ENCODE data around the gene UBQLN1. TPM values are rescaled to one million over a fixed set of nuclear protein-coding genes. Genes with fewer than 3 reads are reported as not detected.

Gene UBQLN1
- total and polyA plus RNA-seq, 4 donors = 26.3 to 140 (median 80.1) TPM

DNA sequence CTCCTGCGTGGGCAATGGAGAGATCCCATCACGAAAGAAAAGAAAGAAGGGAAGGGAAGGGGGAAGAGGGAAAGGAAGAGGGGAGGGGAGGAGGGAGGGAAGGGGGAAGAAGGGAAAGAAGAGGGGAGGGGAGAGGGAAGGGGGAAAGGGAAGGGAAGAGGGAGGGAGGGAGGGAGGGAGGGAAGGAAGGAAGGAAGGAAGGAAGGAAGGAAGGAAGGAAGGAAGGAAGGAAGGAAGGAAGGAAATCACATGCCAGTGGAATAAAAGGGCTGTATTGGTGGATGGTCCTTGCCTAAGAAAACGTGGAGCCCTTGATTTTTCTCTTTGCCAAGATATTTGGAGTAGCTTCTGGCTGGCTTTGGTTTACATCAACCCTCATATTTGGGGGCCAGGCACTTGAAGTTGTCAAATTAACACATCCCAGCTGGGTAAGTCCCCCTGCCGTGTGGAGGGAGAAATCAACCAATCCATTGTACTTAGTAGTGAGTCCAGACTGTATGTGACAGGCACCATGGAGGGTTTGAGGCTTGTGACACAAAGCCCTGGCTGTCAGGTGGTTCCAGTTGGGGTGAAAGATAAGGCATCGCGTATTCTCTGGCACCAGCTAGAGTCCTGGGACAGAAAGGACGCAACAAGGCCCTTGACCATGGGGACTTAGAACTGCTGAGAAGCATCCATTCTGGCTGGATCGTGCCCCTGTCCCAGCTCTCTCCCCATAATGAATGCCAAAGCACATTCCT, 61.1 kb downstream of the UBQLN1 start:
- no peak for TF ChIP-seq CTCF (IDR thresholded peaks at IDR 0.05; ENCODE audit: control extremely low read depth, extremely low read depth)
- Histone ChIP-seq H3K27me3 (ENCODE audit: control insufficient read depth in 3 of 3, insufficient read depth in 3 of 3, low read length in 2 of 3) (no peaks in the 10 kb centered on the region), H3K36me3 (ENCODE audit: control insufficient read depth in 4 of 4, insufficient read depth in 4 of 4, low read length in 4 of 4) (peaks cover 5 to 12% (median 6%) of the 10 kb centered on the region in 4 donors), H3K27ac (ENCODE audit: low read depth in 1 of 2, low read length in 1 of 2) (no peak overlapping the region), H3K4me3 (no peak overlapping the region), H3K4me1 (ENCODE audit: control insufficient read depth in 5 of 5, insufficient read depth in 5 of 5, low read length in 5 of 5) (no peaks in the 10 kb centered on the region), H3K9me3 (ENCODE audit: control insufficient read depth in 4 of 4, insufficient read depth in 3 of 4, low read length in 3 of 4) (no peaks in the 10 kb centered on the region), H3K9ac (ENCODE audit: insufficient read depth in 1 of 2, low read length in 2 of 2) (no peak overlapping the region)
- ATAC-seq (ENCODE audit: insufficient read depth, low FRiP score) (no peak), DNase-seq (no peak)
- 74 to 83% methylated on average over 8 of the region's 8 CpGs for WGBS, 2 donors

- no peak for TF ChIP-seq CTCF (IDR thresholded peaks at IDR 0.05; ENCODE audit: control extremely low read depth, extremely low read depth)
- Histone ChIP-seq H3K9ac (ENCODE audit: insufficient read depth in 1 of 2, low read length in 2 of 2) (no peak overlapping the region), H3K9me3 (ENCODE audit: control insufficient read depth in 4 of 4, insufficient read depth in 3 of 4, low read length in 3 of 4) (no peaks in the 10 kb centered on the region), H3K27ac (ENCODE audit: low read depth in 1 of 2, low read length in 1 of 2) (no peak overlapping the region), H3K4me3 (no peak overlapping the region), H3K27me3 (ENCODE audit: control insufficient read depth in 3 of 3, insufficient read depth in 3 of 3, low read length in 2 of 3) (no peaks in the 10 kb centered on the region), H3K4me1 (ENCODE audit: control insufficient read depth in 5 of 5, insufficient read depth in 5 of 5, low read length in 5 of 5) (peaks cover 0 to 2% (median 0%) of the 10 kb centered on the region in 5 donors), H3K36me3 (ENCODE audit: control insufficient read depth in 4 of 4, insufficient read depth in 4 of 4, low read length in 4 of 4) (peaks cover 0 to 8% (median 1%) of the 10 kb centered on the region in 4 donors)
- WGBS, 2 donors = 83 to 88% methylated on average over 4 of the region's 4 CpGs
- no peak for ATAC-seq (ENCODE audit: insufficient read depth, low FRiP score)
- no peak for DNase-seq
Measured at GRCh38 chr9:83642793-83643192, 65.0 kb downstream of the UBQLN1 start.

- Histone ChIP-seq H3K36me3 (ENCODE audit: control insufficient read depth in 4 of 4, insufficient read depth in 4 of 4, low read length in 4 of 4) (peaks cover 0 to 2% (median 0%) of the 10 kb centered on the region in 4 donors), H3K27ac (ENCODE audit: low read depth in 1 of 2, low read length in 1 of 2) (no peak overlapping the region), H3K9ac (ENCODE audit: insufficient read depth in 1 of 2, low read length in 2 of 2) (no peak overlapping the region), H3K4me3 (no peak overlapping the region), H3K27me3 (ENCODE audit: control insufficient read depth in 3 of 3, insufficient read depth in 3 of 3, low read length in 2 of 3) (no peaks in the 10 kb centered on the region), H3K9me3 (ENCODE audit: control insufficient read depth in 4 of 4, insufficient read depth in 3 of 4, low read length in 3 of 4) (no peaks in the 10 kb centered on the region), H3K4me1 (ENCODE audit: control insufficient read depth in 5 of 5, insufficient read depth in 5 of 5, low read length in 5 of 5) (peaks cover 0 to 2% (median 0%) of the 10 kb centered on the region in 5 donors)
- no peak for ATAC-seq (ENCODE audit: insufficient read depth, low FRiP score)
- WGBS, 2 donors = 52 to 61% methylated on average over 1 of the region's 1 CpG
- no peak for DNase-seq
- TF ChIP-seq CTCF (IDR thresholded peaks at IDR 0.05; ENCODE audit: control extremely low read depth, extremely low read depth) = no peak
Measured at GRCh38 chr9:83639266-83639665, 68.5 kb downstream of the UBQLN1 start.
